Loucy (cell line): ENCODE measurements around the gene KYAT1.

ENCODE experiments used
- EZH2phosphoT487 ChIP-seq: fragments of 200-600 bp; IDR thresholded peaks from 2 replicates; pipeline ENCODE4 v1.6.1; 2018; ENCODE audit warnings: antibody characterized with exemption, mild to moderate bottlenecking, moderate library complexity, borderline replicate concordance
- TF ChIP-seq, protein P1 (sequence below): fragments of 200-600 bp; sonication (generic); conservative IDR thresholded peaks from 2 replicates; pipeline ENCODE4 v1.5.1; 2014; ENCODE audit warnings: mild to moderate bottlenecking, antibody characterized with exemption, low read length

DNA sequence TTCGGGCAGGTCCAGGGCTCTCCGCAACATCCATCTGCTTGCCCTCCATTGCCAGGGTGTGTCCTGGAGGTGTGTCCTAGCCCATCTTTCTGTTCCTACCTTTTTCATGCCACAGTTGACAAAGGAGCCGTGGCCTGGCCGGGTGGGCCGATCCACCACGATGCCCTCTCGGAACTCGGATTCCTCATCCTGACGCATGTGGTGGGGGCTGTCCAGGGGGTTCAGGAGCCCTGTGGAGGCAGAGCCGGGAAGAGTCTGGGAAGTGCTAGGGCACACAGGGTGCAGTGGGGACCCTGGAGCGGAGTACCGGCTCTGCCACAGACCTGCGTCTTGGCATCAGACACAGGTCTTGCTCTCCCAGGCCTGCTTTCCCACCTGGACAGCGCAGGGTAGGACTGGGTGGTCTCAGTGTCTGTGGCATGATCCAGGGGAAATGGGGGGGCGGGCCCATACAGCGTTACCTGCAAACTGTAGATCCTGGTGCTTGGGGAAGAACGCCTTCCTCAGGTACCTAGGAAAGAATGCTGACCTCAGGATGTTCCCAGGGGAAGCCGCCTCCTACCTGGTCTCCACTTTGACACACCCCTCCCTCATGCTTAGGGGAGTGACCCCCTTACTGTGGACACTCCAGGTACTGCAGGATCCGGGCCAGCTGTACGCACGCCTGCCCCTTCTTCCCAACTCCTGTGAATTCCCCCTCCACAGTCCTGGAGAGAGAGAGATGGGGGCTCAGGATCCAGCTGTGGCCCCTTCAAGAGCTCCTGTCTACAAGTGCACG is 55.6 kb downstream of the KYAT1 start:
- TF ChIP-seq, protein P1, sequence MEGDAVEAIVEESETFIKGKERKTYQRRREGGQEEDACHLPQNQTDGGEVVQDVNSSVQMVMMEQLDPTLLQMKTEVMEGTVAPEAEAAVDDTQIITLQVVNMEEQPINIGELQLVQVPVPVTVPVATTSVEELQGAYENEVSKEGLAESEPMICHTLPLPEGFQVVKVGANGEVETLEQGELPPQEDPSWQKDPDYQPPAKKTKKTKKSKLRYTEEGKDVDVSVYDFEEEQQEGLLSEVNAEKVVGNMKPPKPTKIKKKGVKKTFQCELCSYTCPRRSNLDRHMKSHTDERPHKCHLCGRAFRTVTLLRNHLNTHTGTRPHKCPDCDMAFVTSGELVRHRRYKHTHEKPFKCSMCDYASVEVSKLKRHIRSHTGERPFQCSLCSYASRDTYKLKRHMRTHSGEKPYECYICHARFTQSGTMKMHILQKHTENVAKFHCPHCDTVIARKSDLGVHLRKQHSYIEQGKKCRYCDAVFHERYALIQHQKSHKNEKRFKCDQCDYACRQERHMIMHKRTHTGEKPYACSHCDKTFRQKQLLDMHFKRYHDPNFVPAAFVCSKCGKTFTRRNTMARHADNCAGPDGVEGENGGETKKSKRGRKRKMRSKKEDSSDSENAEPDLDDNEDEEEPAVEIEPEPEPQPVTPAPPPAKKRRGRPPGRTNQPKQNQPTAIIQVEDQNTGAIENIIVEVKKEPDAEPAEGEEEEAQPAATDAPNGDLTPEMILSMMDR: no peak
- no peak for TF ChIP-seq EZH2phosphoT487
